H1 (cell line): ENCODE data around the gene TUBGCP6. TPM values are rescaled to one million over a fixed set of nuclear protein-coding genes. Genes with fewer than 3 reads are reported as not detected.

Experiments
- CTCF ChIA-PET: fragments of 300-600 bp; sonication (Branson Sonifier 250); formaldehyde crosslinking; loops from one replicate; lab custom pipeline; 2021; ENCODE audit not compliant: partially characterized antibody; lab: Charles Lee
- POLR2A ChIA-PET: fragments of 300-600 bp; sonication (Branson Sonifier 250); formaldehyde crosslinking; loops from one replicate; lab custom pipeline; 2021; ENCODE audit warnings: inconsistent platforms; ENCODE audit not compliant: partially characterized antibody; lab: Charles Lee
- DNase-seq, 2 experiments: peaks; one replicate each; pipeline versions ENCODE4 v3.0.0 to v3.0.0-alpha.2; 2010 to 2022; ENCODE audit warnings: low spot score in 2 of 2, low read depth in 1 of 2, mixed read lengths in 1 of 2
- FAIRE-seq: peaks from 2 replicates; lab custom pipeline; 2011; peaks lifted over from hg19 to GRCh38; lab: Jason Lieb, UNC
- H2AFZ ChIP-seq: 2 replicates; pipeline ENCODE4 v1.8.1; 2012; ENCODE audit warnings: low read length, inconsistent platforms
- H2AK5ac ChIP-seq: 2 replicates; pipeline ENCODE4 v1.6.1; 2013; ENCODE audit warnings: low read depth, low read length
- H2BK120ac ChIP-seq: replicated peaks from 2 replicates; pipeline ENCODE3; 2013; ENCODE audit warnings: low read depth, low read length, inconsistent platforms
- H2BK12ac ChIP-seq: 2 replicates; pipeline ENCODE4 v1.6.1; 2013; ENCODE audit warnings: low read depth, low read length
- H2BK15ac ChIP-seq: 2 replicates; pipeline ENCODE4 v1.6.1; 2013; ENCODE audit warnings: low read length
- H2BK20ac ChIP-seq: 2 replicates; pipeline ENCODE4 v1.6.1; 2013; ENCODE audit warnings: low read length
- H2BK5ac ChIP-seq: 2 replicates; pipeline ENCODE4 v1.6.1; 2013; ENCODE audit warnings: low read depth, low read length
- H3K14ac ChIP-seq: 2 replicates; pipeline ENCODE4 v1.6.1; 2013; ENCODE audit warnings: inconsistent platforms; ENCODE audit not compliant: insufficient read length
- H3K18ac ChIP-seq: 2 replicates; pipeline ENCODE4 v1.6.1; 2013; ENCODE audit warnings: low read length; ENCODE audit errors: extremely low read depth
- H3K23ac ChIP-seq: 2 replicates; pipeline ENCODE4 v1.6.1; 2013; ENCODE audit warnings: inconsistent platforms; ENCODE audit not compliant: insufficient read length
- H3K23me2 ChIP-seq: 2 replicates; pipeline ENCODE4 v1.6.1; 2013; ENCODE audit warnings: low read depth, low read length
- H3K27ac ChIP-seq: 2 replicates; pipeline ENCODE4 v1.6.1; 2011; ENCODE audit warnings: low read depth, low read length, inconsistent platforms
- H3K27me3 ChIP-seq, 4 experiments: replicated peaks in 1 of 4; 1 replicate in 1 of 4; 2 replicates in 3 of 4; pipeline versions ENCODE4 v1.6.1 to v1.8.1; 2011 to 2013; ENCODE audit warnings: low read length in 3 of 4, mild to moderate bottlenecking in 3 of 4, inconsistent platforms in 2 of 4, mixed read lengths in 2 of 4, moderate library complexity in 1 of 4; ENCODE audit not compliant: control insufficient read depth in 3 of 4, insufficient read depth in 3 of 4; ENCODE audit errors: extremely low read depth in 1 of 4
- H3K36me3 ChIP-seq, 4 experiments: 2 replicates each; pipeline versions ENCODE4 v1.6.1 to v1.8.1; 2011 to 2013; ENCODE audit warnings: mild to moderate bottlenecking in 4 of 4, low read length in 3 of 4, moderate library complexity in 2 of 4, control low read depth in 1 of 4, inconsistent platforms in 1 of 4; ENCODE audit not compliant: insufficient read depth in 4 of 4, control insufficient read depth in 2 of 4
- H3K4ac ChIP-seq: replicated peaks from 2 replicates; pipeline ENCODE3; 2013; ENCODE audit warnings: low read length, low read depth, mixed read lengths, inconsistent platforms; ENCODE audit not compliant: insufficient read length
- H3K4me1 ChIP-seq, 4 experiments: replicated peaks in 1 of 4; 1 replicate in 1 of 4; 2 replicates in 3 of 4; pipeline versions ENCODE4 v1.6.1 to v1.8.1; 2011 to 2013; ENCODE audit warnings: low read length in 3 of 4, inconsistent platforms in 2 of 4, mixed read lengths in 1 of 4; ENCODE audit not compliant: insufficient read depth in 4 of 4, control insufficient read depth in 3 of 4
- H3K4me2 ChIP-seq, 2 experiments: 2 replicates each; pipeline versions ENCODE4 v1.6.1 to v1.8.1; 2011 to 2013; ENCODE audit warnings: low read depth in 2 of 2, low read length in 2 of 2, control low read depth in 1 of 2, inconsistent platforms in 1 of 2, mild to moderate bottlenecking in 1 of 2; ENCODE audit not compliant: insufficient read depth in 1 of 2
- H3K4me3 ChIP-seq, 4 experiments: fragments of 200-600, 300-600 bp in 1 of 4; sonication (generic), shearing (Covaris generic), sonication (Bioruptor Twin) in 1 of 4; 2 replicates each; pipeline versions ENCODE4 v1.5.1 to v1.8.1; 2011 to 2016; ENCODE audit warnings: low read length in 4 of 4, low read depth in 3 of 4, control low read depth in 2 of 4, inconsistent platforms in 2 of 4, mild to moderate bottlenecking in 2 of 4, mixed read lengths in 1 of 4, moderate library complexity in 1 of 4; ENCODE audit not compliant: insufficient read depth in 2 of 4; ENCODE audit errors: extremely low read depth in 1 of 4
- H3K56ac ChIP-seq: replicated peaks from 2 replicates; pipeline ENCODE3; 2013; ENCODE audit warnings: low read depth, mild to moderate bottlenecking, mixed read lengths, low read length, inconsistent platforms; ENCODE audit not compliant: insufficient read length
- H3K79me1 ChIP-seq: 2 replicates; pipeline ENCODE4 v1.6.1; 2013; ENCODE audit warnings: low read depth, low read length, control low read depth
- H3K79me2 ChIP-seq, 2 experiments: 2 replicates each; pipeline versions ENCODE4 v1.6.1 to v1.8.1; 2012 to 2013; ENCODE audit warnings: low read length in 2 of 2, mild to moderate bottlenecking in 2 of 2, inconsistent platforms in 1 of 2; ENCODE audit not compliant: insufficient read depth in 2 of 2, control insufficient read depth in 1 of 2
- H3K9ac ChIP-seq, 4 experiments: replicated peaks in 1 of 4; 1 replicate in 1 of 4; 2 replicates in 3 of 4; pipeline versions ENCODE4 v1.6.1 to v1.8.1; 2011 to 2013; ENCODE audit warnings: low read depth in 3 of 4, low read length in 3 of 4, control low read depth in 2 of 4, mild to moderate bottlenecking in 2 of 4, moderate library complexity in 2 of 4, inconsistent platforms in 1 of 4; ENCODE audit errors: extremely low read depth in 1 of 4
- H3K9me3 ChIP-seq, 2 experiments: 2 replicates each; pipeline versions ENCODE4 v1.6.1 to v1.8.1; 2012 to 2013; ENCODE audit warnings: mild to moderate bottlenecking in 2 of 2, moderate library complexity in 2 of 2, control low read depth in 1 of 2, inconsistent platforms in 1 of 2, low read depth in 1 of 2, low read length in 1 of 2, mixed read lengths in 1 of 2; ENCODE audit not compliant: insufficient read depth in 2 of 2
- H4K20me1 ChIP-seq, 2 experiments: replicated peaks in 1 of 2; 2 replicates each; pipeline versions ENCODE3 to v1.8.1; 2011 to 2013; ENCODE audit warnings: inconsistent platforms in 2 of 2, low read length in 2 of 2, mild to moderate bottlenecking in 1 of 2; ENCODE audit not compliant: insufficient read depth in 2 of 2, control insufficient read depth in 1 of 2
- H4K5ac ChIP-seq: 2 replicates; pipeline ENCODE4 v1.6.1; 2013; ENCODE audit warnings: low read length, low read depth, mixed read lengths, inconsistent platforms; ENCODE audit not compliant: insufficient read length
- H4K8ac ChIP-seq: 2 replicates; pipeline ENCODE4 v1.8.0; 2013; ENCODE audit warnings: mild to moderate bottlenecking, moderate library complexity, low read length, inconsistent platforms; ENCODE audit not compliant: insufficient read depth; ENCODE audit errors: extremely low read depth
- H4K91ac ChIP-seq: replicated peaks from 2 replicates; pipeline ENCODE3; 2013; ENCODE audit warnings: low read length, mixed read lengths, inconsistent platforms; ENCODE audit not compliant: insufficient read length
- BCL11A ChIP-seq, 2 experiments: IDR thresholded peaks; one replicate each; pipeline ENCODE4 v1.6.1; 2011; ENCODE audit warnings: low read depth in 2 of 2, low read length in 2 of 2, mild to moderate bottlenecking in 2 of 2
- BRCA1 ChIP-seq: IDR thresholded peaks from 2 replicates; pipeline ENCODE4 v1.6.1; 2012; ENCODE audit warnings: low read depth, low read length, improper control_type of control experiment
- CBX5 ChIP-seq: fragments of 300-800, 300-1000 bp; sonication (generic); IDR thresholded peaks from 2 replicates; pipeline ENCODE4 v1.7.1; 2016; ENCODE audit warnings: antibody characterized with exemption, low read length, low read depth
- CBX8 ChIP-seq: fragments of 300-800, 300-1000 bp; sonication (generic); IDR thresholded peaks from 2 replicates; pipeline ENCODE4 v1.7.1; 2016; ENCODE audit warnings: low read depth, low read length, borderline replicate concordance
- CREB1 ChIP-seq: IDR thresholded peaks from 2 replicates; pipeline ENCODE4 v1.6.1; 2012; ENCODE audit warnings: inconsistent platforms
- EGR1 ChIP-seq: IDR thresholded peaks from 2 replicates; pipeline ENCODE4 v1.6.1; 2011; ENCODE audit warnings: low read depth, low read length, borderline replicate concordance
- SAP30 ChIP-seq: fragments of 300-600 bp; sonication (generic); IDR thresholded peaks from 2 replicates; pipeline ENCODE4 v1.7.1; 2012; ENCODE audit warnings: low read length, moderate library complexity, mild to moderate bottlenecking, inconsistent platforms; ENCODE audit not compliant: insufficient read depth, insufficient replicate concordance
- SIN3A ChIP-seq, 2 experiments: IDR thresholded peaks in 1 of 2; conservative IDR thresholded peaks in 1 of 2; 2 replicates each; pipeline ENCODE4 v1.6.1; 2011 to 2012; ENCODE audit warnings: low read length in 2 of 2, improper control_type of control experiment in 1 of 2, low read depth in 1 of 2, mild to moderate bottlenecking in 1 of 2
- WGBS, 2 experiments: shearing (Covaris generic) in 1 of 2; methylation state at CpG; one replicate each; pipeline versions ENCODE4 v1.1.6 to v1.1.7; 2013 to 2015; ENCODE audit warnings: low lambda C conversion rate in 2 of 2, mixed read lengths in 2 of 2, inconsistent platforms in 1 of 2, low coverage in 1 of 2, missing lambda C conversion rate in 1 of 2; ENCODE audit not compliant: insufficient replicate concordance in 2 of 2, insufficient coverage in 1 of 2, insufficient read length in 1 of 2; ENCODE audit errors: extremely low coverage in 1 of 2, missing lambda C conversion rate in 1 of 2; 5-methylcytosine and 5-hydroxymethylcytosine counted together
- polyA plus RNA-seq, 7 experiments: library from polyadenylated mRNA; depleted of rRNA in 3 of 7; stranded (reverse) in 5 of 7; unstranded in 2 of 7; fragments of >200 nt in 5 of 7; fragments of 200-250 nt in 2 of 7; gene quantifications; 1 replicate in 5 of 7; 2 replicates in 1 of 7; 4 replicates in 1 of 7; pipeline versions ENCODE4 v1.2.1 to v1.2.3, GENCODE V29; 2011 to 2013; ENCODE audit warnings: missing spikeins in 2 of 7, mixed read lengths in 2 of 7
- total RNA-seq: library from RNA; stranded (reverse); fragmentation: NEBNext Ultra II Directional; extraction: Animal tissue kit (Norgen Biotek cat#: 25700); gene quantifications from 2 replicates; pipeline ENCODE4 v1.2.1, GENCODE V29; 2021
- TF ChIP-seq, protein P1 (sequence below): IDR thresholded peaks from 2 replicates; pipeline ENCODE4 v1.6.1; 2012; ENCODE audit warnings: inconsistent platforms
- TF ChIP-seq, protein P2 (sequence below): IDR thresholded peaks from 2 replicates; pipeline ENCODE4 v1.6.1; 2011; ENCODE audit warnings: low read length, improper control_type of control experiment

Gene TUBGCP6
- total and polyA plus RNA-seq, 2 of the 8 experiments (the other 6 are each of a cell fraction or from before 2014, with no cell fraction given) = 24.2 to 24.7 TPM

DNA sequence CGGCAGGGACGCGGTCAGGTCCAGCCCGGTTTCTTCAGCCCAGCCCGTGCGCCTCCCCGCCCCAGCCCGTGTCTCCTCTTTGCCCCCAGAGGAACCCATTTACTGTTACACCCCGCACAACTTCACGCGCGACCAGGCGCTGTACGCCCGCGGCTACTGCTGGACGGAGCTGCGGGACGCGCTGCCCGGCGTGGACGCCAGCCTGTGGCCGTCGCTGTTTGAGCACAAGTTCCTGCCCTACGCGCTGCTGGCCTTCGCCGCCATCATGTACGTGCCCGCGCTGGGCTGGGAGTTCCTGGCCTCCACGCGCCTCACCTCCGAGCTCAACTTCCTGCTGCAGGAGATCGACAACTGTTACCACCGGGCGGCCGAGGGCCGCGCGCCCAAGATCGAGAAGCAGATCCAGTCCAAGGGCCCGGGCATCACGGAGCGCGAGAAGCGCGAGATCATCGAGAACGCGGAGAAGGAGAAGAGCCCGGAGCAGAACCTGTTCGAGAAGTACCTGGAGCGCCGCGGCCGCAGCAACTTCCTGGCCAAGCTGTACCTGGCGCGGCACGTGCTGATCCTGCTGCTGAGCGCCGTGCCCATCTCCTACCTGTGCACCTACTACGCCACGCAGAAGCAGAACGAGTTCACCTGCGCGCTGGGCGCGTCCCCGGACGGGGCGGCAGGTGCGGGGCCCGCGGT lies 67.8 kb downstream of the TUBGCP6 start:
- WGBS, 2 experiments = 97% methylated on average over 55 of the region's 76 CpGs; no CpG with 5 or more reads in 1 of the 2 experiments
- no peak overlapping the region for H2BK20ac ChIP-seq
- DNase-seq = no peak
- TF ChIP-seq SIN3A (conservative IDR thresholded peaks at IDR 0.05 in 1 of 2, IDR thresholded peaks at IDR 0.05 in 1 of 2; ENCODE audit: low read depth in 1 of 2, low read length in 2 of 2) = no peak
- TF ChIP-seq CBX5 = no peak
- no peak for TF ChIP-seq SAP30
- no peak for TF ChIP-seq BRCA1
- TF ChIP-seq CBX8 = no peak
- no peak for TF ChIP-seq CREB1
- TF ChIP-seq EGR1 = no peak
- TF ChIP-seq, protein P1, sequence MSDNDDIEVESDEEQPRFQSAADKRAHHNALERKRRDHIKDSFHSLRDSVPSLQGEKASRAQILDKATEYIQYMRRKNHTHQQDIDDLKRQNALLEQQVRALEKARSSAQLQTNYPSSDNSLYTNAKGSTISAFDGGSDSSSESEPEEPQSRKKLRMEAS = no peak
- no peak for TF ChIP-seq BCL11A (IDR thresholded peaks at IDR 0.05; ENCODE audit: low read depth in 2 of 2, low read length in 2 of 2)
- TF ChIP-seq, protein P2, sequence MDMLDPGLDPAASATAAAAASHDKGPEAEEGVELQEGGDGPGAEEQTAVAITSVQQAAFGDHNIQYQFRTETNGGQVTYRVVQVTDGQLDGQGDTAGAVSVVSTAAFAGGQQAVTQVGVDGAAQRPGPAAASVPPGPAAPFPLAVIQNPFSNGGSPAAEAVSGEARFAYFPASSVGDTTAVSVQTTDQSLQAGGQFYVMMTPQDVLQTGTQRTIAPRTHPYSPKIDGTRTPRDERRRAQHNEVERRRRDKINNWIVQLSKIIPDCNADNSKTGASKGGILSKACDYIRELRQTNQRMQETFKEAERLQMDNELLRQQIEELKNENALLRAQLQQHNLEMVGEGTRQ = no peak

More for the DNA sequence above, 67.8 kb downstream of the TUBGCP6 start:
- Histone ChIP-seq H4K5ac (no peak overlapping the region), H3K23ac (no peak overlapping the region), H3K18ac (no peak overlapping the region), H2BK12ac (0 out of 2 replicates have a peak overlapping the region, but pooled peaks have one; percentile 75), H4K91ac (no peak overlapping the region), H2AFZ (no peak overlapping the region), H2BK120ac (no peak overlapping the region), H3K27ac (no peak overlapping the region; the same call in 1 of the 2 replicates), H3K79me1 (no peaks in the 10 kb centered on the region; the same call in 1 of the 2 replicates), H3K27me3 (peaks cover 0 to 3% (median 0%) of the 10 kb centered on the region in 4 experiments; a peak in 2 of 7 replicates), H3K9ac (no peak overlapping the region), H3K4me3 (no peak overlapping the region), H4K8ac (peak overlapping the region; percentile 85), H3K56ac (no peak overlapping the region), H2BK15ac (no peak overlapping the region), H3K4ac (no peak overlapping the region), H3K23me2 (no peaks in the 10 kb centered on the region), H2BK5ac (no peak overlapping the region), H3K4me1 (peaks cover 0 to 5% (median 2%) of the 10 kb centered on the region in 4 experiments; a peak in 3 of 7 replicates), H3K36me3 (no peaks in the 10 kb centered on the region), H3K9me3 (no peaks in the 10 kb centered on the region), H3K79me2 (no peaks in the 10 kb centered on the region), H4K20me1 (peaks cover 0 to 5% of the 10 kb centered on the region in 2 experiments), H3K14ac (no peak overlapping the region), H3K4me2 (no peak overlapping the region), H2AK5ac (peak overlapping the region; percentile 7; the same call in 1 of the 2 replicates)
- POLR2A ChIA-PET = interaction anchor here (0.6 kb wide), 1 partner anchor 97 kb away, joined by 3 read pairs; no protein-coding TSS in a partner anchor
- CTCF ChIA-PET = interaction anchor here (0.5 to 1.6 kb wide), 4 partner anchors 13 to 29 kb away, joined by 3 to 4 read pairs (median 4); no protein-coding TSS in a partner anchor
- no peak for FAIRE-seq
